Ovary (tissue), 9 donors: ENCODE data around the gene LDLRAD4. TPM values are rescaled to one million over a fixed set of nuclear protein-coding genes. Genes with fewer than 3 reads are reported as not detected.

Experiments
- DNase-seq, 5 donors: peaks; one replicate each; pipeline ENCODE4 v3.0.0-alpha.2; 2019 to 2020
- H3K27ac ChIP-seq, 2 donors: fragments of 200-600 bp; one replicate each; pipeline versions ENCODE4 v1.5.1 to v1.8.0; 2019 to 2022
- H3K27me3 ChIP-seq: fragments of 200-600 bp; one replicate; pipeline ENCODE4 v1.8.0; 2022
- H3K36me3 ChIP-seq: fragments of 200-600 bp; sonication (generic); one replicate; pipeline ENCODE4 v1.5.1; 2019
- H3K4me1 ChIP-seq: one replicate; pipeline ENCODE4 v1.8.1; 2013; ENCODE audit warnings: mild to moderate bottlenecking, moderate library complexity; ENCODE audit not compliant: insufficient read depth
- H3K4me3 ChIP-seq: fragments of 200-600 bp; sonication (generic); one replicate; pipeline ENCODE4 v1.5.1; 2017
- H3K9me3 ChIP-seq, 2 donors: fragments of 200-600 bp in 1 of 2; sonication (generic) in 1 of 2; one replicate each; pipeline versions ENCODE4 v1.5.1 to v1.8.1; 2013 to 2019; ENCODE audit warnings: mild to moderate bottlenecking in 1 of 2, moderate library complexity in 1 of 2
- EP300 ChIP-seq: sonication (generic); formaldehyde crosslinking; IDR thresholded peaks from one replicate; pipeline ENCODE4 v1.6.1; 2017; ENCODE audit warnings: antibody characterized with exemption
- POLR2A ChIP-seq: fragments of 450-650 bp; IDR thresholded peaks from one replicate; pipeline ENCODE4 v1.6.1; 2017; ENCODE audit warnings: antibody characterized with exemption, mild to moderate bottlenecking, moderate library complexity
- WGBS, 3 donors: extraction: QIAGEN DNeasy Blood & Tissue Kit in 1 of 3; methylation state at CpG; one replicate each; pipeline versions ENCODE4 v1.1.5 to v1.1.7; 2013 to 2017; 5-methylcytosine and 5-hydroxymethylcytosine counted together
- intact Hi-C, 4 donors: fragments of 100-400 bp; cut with DNase I; formaldehyde crosslinking; loops; one replicate each; pipeline versions ENCODE4 v1.11.0 to v1.15.1; 2022 to 2023
- polyA plus RNA-seq, 2 donors: library from polyadenylated mRNA; stranded (reverse); fragments of 200-250 nt in 1 of 2; fragments of 350-450 nt in 1 of 2; fragmentation: Illumina TruSeq in 1 of 2; extraction: RNeasy Lipid Tissue Mini Kit (QIAGEN cat#74804) in 1 of 2; gene quantifications; one replicate each; pipeline ENCODE4 v1.2.3, GENCODE V29; 2013 to 2014
- total RNA-seq, 7 donors: library from RNA; depleted of rRNA in 2 of 7; stranded (reverse); fragments of >200 nt in 2 of 7; fragmentation: NEBNext Ultra II Directional in 3 of 7; extraction: Animal tissue kit (Norgen Biotek cat#: 25700) in 3 of 7; gene quantifications; one replicate each; pipeline versions ENCODE4 v1.1.0 to v1.2.4, GENCODE V29; 2016 to 2023
- TF ChIP-seq, protein P1 (sequence below), 3 donors: fragments of 450-650 bp in 2 of 3; fragments of 200-600 bp in 1 of 3; IDR thresholded peaks; one replicate each; pipeline versions ENCODE4 v1.5.1 to v1.8.0; 2016 to 2022; ENCODE audit warnings: antibody characterized with exemption in 3 of 3, mild to moderate bottlenecking in 1 of 3
- donor health status: DM: no; HTN: no; CAD: no; lungs with moderate emphysema.
- donor health status: DM: no; HTN: no; CAD: no.
- donor health status: Bipolar disorder and iron deficiency.
- donor health status: DM: yes; HTN: yes; CAD: no.
- donor health status: DM: no; HTN: no; CAD: no.
- donor health status: DM: yes; HTN: yes; CAD: no.

The LDLRAD4 gene
- total and polyA plus RNA-seq, 9 donors, result 2.3 to 31.6 (median 8.3) TPM

DNA sequence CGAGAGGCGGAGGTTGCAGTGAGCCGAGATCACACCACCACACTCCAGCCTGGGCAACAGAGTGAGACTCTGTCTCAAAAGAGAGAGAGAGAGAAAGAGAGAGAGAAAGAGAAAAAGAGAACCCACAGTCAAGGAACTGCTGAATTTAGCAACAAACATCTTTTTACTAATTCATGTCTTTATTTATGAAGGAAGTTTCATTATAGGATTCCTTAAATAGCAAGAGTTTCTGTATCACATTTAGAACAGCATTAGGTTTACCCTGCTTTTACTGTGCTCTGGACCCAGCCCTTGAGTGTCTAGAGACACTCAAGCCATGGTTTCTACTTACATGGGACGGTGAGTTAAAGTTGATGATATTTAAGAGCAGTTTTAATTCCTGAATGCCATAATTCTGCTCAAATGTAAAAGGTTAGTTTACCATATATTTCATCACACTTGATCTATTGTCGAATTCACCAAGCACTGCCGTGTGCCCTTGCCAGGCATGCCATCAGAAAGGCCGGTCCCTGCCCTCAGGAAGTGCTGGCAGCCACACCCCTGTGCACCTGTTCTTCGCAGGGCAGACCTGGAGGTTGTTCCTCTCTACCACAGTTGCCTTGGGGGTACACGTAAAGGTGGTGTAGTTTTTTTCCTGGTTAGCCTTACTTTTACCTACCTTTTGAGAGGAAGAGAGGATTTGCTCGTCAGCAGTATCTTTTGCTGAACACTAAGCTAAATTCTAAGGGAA, 153.3 kb downstream of the LDLRAD4 start:
- Histone ChIP-seq H3K36me3 (no peaks in the 10 kb centered on the region), H3K9me3 (no peaks in the 10 kb centered on the region), H3K27ac (no peak overlapping the region), H3K27me3 (no peaks in the 10 kb centered on the region), H3K4me1 (no peaks in the 10 kb centered on the region), H3K4me3 (no peak overlapping the region)
- TF ChIP-seq, protein P1, sequence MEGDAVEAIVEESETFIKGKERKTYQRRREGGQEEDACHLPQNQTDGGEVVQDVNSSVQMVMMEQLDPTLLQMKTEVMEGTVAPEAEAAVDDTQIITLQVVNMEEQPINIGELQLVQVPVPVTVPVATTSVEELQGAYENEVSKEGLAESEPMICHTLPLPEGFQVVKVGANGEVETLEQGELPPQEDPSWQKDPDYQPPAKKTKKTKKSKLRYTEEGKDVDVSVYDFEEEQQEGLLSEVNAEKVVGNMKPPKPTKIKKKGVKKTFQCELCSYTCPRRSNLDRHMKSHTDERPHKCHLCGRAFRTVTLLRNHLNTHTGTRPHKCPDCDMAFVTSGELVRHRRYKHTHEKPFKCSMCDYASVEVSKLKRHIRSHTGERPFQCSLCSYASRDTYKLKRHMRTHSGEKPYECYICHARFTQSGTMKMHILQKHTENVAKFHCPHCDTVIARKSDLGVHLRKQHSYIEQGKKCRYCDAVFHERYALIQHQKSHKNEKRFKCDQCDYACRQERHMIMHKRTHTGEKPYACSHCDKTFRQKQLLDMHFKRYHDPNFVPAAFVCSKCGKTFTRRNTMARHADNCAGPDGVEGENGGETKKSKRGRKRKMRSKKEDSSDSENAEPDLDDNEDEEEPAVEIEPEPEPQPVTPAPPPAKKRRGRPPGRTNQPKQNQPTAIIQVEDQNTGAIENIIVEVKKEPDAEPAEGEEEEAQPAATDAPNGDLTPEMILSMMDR (IDR thresholded peaks at IDR 0.05), result no peak
- TF ChIP-seq EP300, result no peak
- TF ChIP-seq POLR2A, result no peak
- DNase-seq, result no peak
- intact Hi-C loops, result no loop called here
- 78 to 86% (median 85%) methylated on average over 10 of the region's 10 CpGs for WGBS, 3 donors

DNA sequence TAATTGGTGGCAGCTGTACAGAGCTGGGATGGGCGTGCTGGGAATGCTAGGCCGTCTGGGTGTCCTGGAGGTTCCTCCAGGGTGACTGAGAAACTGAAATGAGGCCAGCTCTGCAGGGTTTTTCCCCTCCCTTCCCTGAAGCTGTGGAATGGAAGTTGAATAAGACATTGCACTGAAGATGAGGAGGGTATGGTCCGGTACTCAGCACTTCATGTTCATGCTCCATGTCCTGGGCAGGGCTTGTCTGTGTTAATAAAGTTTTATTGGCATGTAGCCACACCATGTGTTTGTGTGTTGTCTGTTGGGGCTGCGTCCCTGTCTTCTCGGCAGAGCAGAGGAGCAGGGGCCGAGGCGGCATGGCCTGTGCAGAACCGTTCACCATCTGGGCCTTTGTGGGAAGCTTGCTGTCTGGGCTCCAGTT, 154.0 kb downstream of the LDLRAD4 start:
- Histone ChIP-seq H3K4me3 (no peak overlapping the region), H3K36me3 (no peaks in the 10 kb centered on the region), H3K27me3 (no peaks in the 10 kb centered on the region), H3K27ac (no peak overlapping the region), H3K4me1 (no peaks in the 10 kb centered on the region), H3K9me3 (no peaks in the 10 kb centered on the region)
- TF ChIP-seq EP300 (no peak), POLR2A (no peak)
- TF ChIP-seq, protein P1 (IDR thresholded peaks at IDR 0.05), result no peak
- intact Hi-C loops, result no loop called here
- DNase-seq, result no peak
- WGBS, 3 donors, result 77 to 84% (median 82%) methylated on average over 8 of the region's 8 CpGs

DNA sequence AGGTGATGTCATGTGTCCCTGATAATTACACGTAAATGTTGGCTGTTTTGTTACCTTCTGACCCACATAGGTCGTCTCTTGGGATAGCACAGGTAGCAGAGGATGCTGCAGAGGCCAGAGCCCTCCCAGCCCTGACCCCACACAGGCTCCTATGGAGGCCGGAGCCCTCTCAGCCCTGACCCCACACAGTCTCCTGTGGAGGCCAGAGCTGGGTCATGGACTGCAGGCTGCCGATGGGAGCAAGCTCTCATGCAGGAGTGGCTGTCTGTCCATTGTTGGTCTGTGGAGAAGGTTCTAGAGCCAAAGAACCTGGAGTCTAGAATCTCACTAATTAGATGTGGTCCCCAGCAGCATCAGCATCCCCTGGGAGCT, 155.5 kb downstream of the LDLRAD4 start:
- intact Hi-C loops, result no loop called here

DNA sequence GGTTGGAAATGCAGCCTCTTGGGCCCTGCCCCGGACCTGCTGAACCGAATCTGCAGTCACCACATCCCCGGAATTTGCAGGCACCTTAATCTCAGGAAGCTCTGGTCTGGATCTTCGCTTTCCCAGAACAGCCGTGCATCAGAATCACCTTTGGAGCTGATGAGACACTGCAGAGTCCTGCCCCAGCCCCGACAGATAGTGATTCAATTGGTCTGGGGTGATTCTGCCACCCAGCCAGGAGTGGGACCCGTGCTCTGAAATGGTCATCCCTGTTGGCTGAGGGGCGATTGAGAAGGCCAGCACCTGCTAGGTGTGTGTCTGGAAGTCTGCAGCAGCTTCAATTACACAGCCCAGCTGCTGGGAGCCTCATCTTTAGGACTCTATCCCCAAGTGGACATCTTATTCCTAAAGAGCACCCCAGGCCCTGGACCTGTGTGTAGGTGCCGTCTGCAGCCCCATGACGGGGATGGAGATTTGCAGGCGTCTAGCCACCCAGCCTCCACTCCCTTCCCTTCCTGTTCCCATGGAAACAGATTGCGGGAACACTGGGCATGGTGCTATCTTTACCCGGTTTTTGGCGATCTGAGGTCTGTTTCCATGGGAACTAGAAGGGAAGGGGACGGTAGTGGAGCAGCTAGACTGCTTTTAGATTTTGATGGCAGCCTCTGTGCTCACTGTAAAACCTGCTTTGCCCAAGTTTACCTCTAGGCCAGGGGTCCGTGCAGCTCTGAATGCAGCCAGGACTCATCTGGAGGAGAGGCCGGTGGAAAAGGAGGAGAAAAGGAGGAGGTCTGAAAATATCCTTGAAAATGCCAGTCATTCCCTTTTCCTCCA, 156.1 kb downstream of the LDLRAD4 start:
- Histone ChIP-seq H3K4me1 (no peaks in the 10 kb centered on the region), H3K9me3 (no peaks in the 10 kb centered on the region), H3K36me3 (no peaks in the 10 kb centered on the region), H3K27me3 (no peaks in the 10 kb centered on the region), H3K27ac (no peak overlapping the region), H3K4me3 (no peak overlapping the region)
- intact Hi-C loops, result no loop called here
- DNase-seq, result no peak
- no peak for TF ChIP-seq POLR2A
- TF ChIP-seq, protein P1 (IDR thresholded peaks at IDR 0.05), result no peak
- 59 to 64% (median 60%) methylated on average over 17 of the region's 17 CpGs for WGBS, 3 donors

More for the DNA sequence above, 155.5 kb downstream of the LDLRAD4 start:
- H3K36me3 ChIP-seq, result no peaks in the 10 kb centered on the region
- no peak for DNase-seq
- H3K27me3 ChIP-seq, result no peaks in the 10 kb centered on the region
- H3K4me1 ChIP-seq, result no peaks in the 10 kb centered on the region
- TF ChIP-seq POLR2A, result no peak
- TF ChIP-seq, protein P1 (IDR thresholded peaks at IDR 0.05), result no peak
- H3K4me3 ChIP-seq, result no peak overlapping the region
- no peaks in the 10 kb centered on the region for H3K9me3 ChIP-seq
- H3K27ac ChIP-seq, result no peak overlapping the region
- WGBS, 3 donors, result 71 to 92% (median 85%) methylated on average over 4 of the region's 4 CpGs
